CD4-positive, alpha-beta T cell treated with Interleukin-4 for 1 hour (primary cell): ENCODE results near the gene ADGRV1.
"Not testable (repeated sequence)": the region's sequence is repeated elsewhere in the genome, so short reads cannot be mapped to it uniquely, and the experiment has no call there.

Source experiments
- DNase-seq, 2 donors: peaks; one replicate each; pipeline ENCODE4 v3.0.0-alpha.2; 2020 to 2022

Gene ADGRV1

DNA sequence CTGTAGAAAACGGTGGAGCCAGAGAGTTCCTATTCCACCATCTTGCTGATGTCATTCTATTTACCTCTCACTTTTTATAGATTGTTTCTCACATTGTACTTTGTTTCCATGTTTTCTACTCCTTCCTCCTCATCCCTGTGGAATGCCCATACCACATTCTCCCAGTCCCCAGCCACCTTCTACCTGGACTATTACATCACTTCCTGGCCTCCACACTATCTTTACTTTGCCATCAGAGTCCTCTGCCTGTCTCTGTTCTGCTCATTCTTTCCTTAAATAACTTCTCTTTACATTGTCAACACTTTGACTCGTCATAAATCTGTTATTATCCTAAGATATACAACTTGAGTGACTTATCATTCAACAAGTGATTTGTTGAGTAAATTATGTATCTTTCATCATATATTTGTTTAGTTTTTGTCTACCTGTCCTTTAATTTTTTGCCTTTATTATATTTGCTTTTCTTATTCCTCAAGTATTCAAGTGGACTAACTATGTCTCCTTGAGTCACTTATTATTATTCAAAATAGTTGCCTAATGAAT is 182.5 kb downstream of the ADGRV1 start:
- DNase-seq, result no peak

DNA sequence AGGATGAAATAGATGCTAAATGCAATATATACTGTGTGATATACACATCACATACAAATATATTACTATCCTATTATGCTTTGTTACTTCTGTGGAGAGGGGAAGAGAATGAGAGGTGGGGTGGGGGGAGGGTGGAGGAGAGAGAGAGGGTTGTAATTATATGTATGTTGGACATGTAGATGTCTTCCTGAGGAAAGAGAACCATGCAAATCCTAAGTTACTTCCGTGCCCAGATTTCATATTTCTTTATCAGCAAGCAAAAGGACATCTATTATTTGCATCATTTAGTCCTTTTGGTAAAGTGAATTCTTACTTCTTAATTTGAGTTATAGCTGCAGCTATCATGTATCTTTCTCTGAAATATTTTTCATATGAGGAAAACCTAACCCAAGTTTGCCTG is 187.5 kb downstream of the ADGRV1 start:
- DNase-seq, result no peak

DNA sequence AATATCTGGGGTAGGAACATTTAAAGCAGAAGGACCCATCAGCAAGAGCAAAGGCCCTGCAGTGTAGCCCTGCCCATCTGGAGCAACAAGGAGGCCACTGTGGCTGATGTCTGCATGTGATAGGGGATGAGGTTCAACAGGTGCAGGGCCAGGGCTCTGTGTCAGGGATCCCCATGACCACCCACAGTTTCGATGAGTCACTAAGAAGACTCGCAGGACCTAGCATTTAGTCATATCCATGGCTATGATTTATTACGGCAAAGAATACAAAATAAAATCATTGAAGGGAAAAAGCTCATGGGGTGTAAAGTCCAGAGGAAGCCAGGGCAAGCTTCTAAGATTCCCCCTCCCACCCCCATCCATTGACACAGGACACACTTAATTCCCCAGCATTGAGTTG is 188.6 kb downstream of the ADGRV1 start:
- DNase-seq, result no peak

DNA sequence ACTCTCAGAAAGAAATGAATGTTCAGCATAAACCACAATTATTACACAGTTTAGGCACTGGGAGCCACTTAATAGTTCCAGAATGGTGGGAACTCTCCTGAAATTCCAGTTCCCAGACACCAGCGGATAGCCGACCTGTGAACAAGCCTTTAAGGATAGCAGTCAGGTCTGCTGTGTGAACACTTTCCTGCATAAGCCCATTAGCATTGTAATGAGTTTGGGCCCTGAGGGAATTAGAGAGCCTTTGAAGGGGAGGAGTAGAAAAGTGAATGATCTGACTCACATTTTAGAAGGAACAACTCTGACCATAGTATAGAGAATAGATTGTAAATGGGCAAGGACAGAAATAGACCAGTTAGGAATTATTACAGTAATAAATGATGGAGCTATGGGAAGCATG is 189.1 kb downstream of the ADGRV1 start:
- no peak for DNase-seq

DNA sequence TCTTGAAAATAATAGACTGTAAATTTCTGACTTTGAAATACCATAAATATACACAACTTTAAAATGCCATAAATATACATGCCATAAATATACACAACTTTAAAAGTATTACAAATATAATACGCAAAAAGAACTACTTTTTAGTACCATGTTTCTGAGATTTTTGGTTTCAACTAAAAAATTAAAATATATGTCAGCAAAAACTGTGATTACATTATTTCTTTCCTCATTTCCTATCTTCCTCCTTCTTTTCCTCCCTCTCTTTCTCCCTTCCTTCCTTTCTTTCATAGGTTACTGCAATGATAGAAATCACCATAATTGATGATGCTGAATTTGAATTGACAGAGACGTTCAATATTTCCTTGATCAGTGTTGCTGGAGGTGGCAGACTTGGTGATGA is 200.5 kb downstream of the ADGRV1 start:
- DNase-seq, result no peak

DNA sequence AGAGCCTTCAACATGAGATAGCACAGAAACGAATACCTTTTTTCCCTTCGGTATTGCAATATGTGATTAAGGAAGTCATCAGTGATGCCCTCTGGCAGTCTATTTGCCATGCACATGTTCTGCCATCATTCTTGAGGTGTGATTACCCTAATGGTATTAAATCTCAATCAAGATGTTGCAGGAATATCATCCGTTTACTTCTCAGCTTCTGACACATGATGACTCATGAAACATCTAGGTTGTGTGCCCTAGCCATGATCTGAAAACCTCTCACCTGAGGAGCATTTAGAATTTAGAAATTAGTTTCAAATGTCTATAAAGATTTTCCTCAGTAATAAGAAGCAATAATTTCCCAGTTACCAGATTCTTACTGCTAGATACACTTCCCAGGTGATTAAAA is 209.1 kb downstream of the ADGRV1 start:
- DNase-seq, result no peak

DNA sequence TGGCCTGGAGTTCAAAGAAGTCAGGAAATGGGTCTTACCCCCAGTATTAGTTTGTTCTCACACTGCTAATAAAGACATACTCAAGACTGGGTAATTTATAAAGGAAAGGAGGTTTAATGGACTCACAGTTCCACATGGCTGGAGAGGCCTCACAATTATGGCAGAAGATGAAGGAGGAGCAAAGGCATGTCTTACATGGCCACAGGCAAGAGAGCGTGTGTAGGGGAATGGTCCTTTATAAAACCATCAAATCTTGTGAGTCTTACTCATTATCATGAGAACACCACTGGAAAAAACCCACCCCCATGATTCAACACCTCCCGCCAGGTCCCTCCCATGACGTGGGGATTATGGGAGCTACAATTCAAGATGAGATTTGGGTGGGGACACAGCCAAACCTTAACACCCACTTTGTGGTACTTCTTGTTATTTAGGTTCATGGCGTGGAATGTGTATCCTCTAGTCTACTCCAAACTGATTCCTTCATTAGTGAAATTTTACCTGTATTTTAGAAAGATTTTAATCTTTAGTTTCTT is 211.5 kb downstream of the ADGRV1 start:
- DNase-seq, result not testable (repeated sequence)

DNA sequence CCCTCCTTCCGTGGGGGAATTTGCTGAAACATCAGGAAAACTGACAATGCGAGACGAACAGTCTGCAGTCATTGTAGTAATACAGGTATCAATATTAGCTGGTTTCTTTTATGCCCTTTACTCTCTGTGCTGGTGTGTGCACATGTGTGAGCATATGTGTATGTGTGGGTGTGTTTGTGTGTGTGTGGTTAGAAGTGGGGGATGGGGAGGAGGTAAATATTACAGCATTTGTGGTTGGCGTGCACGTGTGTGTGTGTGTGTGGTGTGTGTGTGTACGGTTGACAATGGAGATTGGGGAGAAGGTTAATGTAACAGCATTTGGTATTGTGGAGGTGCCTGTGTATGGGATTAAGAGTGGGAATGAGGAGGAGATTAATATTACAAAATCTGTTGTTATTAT is 219.4 kb downstream of the ADGRV1 start:
- DNase-seq, result no peak

DNA sequence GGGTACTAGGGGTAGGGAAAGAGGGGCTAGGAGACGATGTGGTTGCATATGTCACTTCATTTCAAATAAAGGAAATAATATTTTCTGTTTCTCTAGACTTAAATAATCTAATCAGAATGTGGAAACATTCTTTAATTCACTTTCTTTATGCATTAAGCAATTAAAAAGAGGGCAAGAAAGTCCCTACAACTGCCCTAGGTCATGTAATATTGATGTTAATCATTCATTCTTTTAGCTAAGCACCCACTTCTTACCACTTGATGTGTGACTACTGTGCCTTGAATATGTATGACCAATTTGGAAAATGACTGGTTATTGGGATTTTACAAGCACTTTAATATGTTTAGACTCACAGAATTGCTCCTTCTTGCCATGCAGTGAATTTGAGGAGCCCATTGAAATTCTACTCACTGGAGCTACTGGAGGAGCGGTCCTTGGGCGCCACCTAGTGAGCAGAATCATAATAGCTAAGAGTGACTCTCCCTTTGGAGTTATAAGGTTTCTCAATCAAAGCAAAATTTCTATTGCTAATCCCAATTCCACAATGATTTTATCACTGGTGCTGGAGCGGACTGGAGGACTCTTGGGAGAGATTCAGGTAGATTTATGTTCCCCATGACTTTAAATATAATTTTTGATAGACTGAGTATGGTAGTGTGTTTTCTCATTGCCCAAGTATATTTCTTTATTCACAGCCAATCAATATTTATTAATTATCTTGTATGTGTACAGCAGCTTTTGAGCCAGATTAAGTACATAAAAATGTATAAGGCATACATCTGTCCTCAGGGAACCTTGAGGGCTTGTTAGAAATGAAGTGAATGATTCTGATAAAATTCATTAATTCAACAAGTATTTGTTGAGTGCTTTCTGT is 225.1 kb downstream of the ADGRV1 start:
- DNase-seq, result peak; percentile 53 to 68

DNA sequence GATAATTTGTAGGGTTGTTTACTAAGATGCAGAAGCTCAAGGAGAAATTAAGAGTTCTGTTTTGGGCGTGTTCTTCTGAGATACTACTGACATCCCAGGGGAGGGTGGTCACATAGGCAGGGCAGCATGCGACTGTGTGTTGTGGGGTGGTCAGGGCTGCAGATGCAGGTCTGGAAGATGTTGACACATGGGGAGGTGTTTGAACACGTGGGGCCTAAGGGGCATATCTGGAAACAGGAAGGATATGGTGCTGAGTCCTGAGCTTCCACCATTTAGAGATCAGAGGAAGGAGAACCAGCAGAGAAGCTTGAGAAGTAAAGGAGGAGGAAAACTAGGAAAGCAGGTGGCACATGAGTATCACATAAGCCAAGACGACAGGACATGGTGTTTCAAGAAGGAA is 228.2 kb downstream of the ADGRV1 start:
- no peak for DNase-seq

DNA sequence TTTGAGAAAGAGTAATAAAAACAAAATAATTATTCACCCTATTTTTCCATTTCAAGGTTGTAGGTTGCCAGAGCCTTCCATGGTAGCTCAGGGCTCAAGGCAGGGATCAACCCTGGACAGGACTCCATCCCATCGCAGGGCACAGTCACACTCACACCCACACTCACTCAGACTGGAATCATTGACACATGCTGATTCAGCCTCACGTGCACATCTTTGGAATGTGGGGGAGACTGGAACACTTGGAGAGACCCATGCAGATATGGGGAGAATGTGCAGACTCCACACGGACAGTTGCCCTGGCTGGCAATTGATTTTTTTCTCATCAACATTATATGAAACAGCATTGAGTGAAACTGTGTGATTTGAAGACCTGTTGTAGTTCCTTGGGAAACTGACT is 234.1 kb downstream of the ADGRV1 start:
- DNase-seq, result no peak

DNA sequence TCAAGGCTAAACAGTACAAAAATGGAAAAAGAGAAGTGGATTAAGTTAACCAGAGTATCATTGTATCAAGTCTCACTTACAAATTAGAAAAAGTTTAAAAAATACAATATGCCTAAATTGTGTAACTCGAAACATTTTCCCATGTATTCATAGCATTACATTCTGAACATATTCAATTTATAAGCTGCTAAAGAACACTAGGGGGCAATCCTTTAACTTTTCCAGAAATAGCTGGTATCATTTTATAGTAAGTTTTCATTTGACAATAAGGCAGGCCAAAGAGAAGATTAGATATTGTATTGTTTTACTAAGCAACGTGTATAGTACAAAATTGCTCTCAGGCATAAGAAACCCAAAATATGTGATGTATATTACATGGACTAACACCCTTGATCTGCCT is 234.6 kb downstream of the ADGRV1 start:
- no peak for DNase-seq

DNA sequence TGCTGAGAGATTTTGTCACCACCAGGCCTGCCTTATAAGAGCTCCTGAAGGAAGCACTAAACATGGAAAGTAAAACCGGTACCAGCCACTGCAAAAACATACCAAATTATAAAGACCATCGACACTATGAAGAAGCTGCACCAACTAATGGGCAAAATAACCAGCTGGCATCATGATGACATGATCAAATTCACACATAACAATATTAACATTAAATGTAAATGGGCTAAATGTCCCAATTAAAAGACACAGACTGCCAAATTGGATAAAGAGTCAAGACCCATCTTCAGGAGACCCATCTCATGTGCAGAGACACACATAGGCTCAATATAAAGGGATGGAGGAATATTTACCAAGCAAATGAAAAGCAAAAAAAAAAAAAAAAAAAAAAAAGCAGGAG is 238.3 kb downstream of the ADGRV1 start:
- DNase-seq, result not testable (repeated sequence)

DNA sequence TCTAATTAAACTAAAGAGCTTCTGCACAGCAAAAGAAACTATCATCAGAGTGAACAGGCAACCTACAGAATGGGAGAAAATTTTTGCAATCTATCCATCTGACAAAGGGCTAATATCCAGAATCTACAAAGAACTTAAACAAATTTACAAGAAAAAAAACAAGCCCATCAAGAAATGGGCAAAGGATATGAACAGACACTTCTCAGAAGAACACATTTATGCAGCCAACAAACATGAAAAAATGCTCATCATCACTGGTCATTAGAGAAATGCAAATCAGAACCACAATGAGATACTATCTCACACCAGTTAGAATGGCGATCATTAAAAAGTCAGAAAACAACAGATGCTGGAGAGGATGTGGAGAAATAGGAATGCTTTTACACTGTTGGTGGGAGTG is 241.5 kb downstream of the ADGRV1 start:
- DNase-seq, result not testable (repeated sequence)

DNA sequence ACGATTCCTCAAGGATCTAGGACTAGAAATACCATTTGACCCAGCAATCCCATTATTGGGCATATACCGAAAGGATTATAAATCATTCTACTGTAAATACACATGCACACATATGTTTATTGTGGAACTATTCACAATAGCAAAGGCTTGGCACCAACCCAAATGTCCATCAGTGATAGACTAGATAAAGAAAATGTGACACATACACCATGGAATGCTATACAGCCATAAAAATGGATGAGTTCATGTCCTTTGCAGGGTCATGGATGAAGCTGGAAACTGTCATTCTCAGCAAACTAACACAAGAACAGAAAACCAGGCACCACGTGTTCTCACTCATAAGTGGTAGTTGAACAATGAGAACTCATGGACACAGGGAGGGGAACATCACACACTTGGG is 241.9 kb downstream of the ADGRV1 start:
- DNase-seq, result not testable (repeated sequence)

DNA sequence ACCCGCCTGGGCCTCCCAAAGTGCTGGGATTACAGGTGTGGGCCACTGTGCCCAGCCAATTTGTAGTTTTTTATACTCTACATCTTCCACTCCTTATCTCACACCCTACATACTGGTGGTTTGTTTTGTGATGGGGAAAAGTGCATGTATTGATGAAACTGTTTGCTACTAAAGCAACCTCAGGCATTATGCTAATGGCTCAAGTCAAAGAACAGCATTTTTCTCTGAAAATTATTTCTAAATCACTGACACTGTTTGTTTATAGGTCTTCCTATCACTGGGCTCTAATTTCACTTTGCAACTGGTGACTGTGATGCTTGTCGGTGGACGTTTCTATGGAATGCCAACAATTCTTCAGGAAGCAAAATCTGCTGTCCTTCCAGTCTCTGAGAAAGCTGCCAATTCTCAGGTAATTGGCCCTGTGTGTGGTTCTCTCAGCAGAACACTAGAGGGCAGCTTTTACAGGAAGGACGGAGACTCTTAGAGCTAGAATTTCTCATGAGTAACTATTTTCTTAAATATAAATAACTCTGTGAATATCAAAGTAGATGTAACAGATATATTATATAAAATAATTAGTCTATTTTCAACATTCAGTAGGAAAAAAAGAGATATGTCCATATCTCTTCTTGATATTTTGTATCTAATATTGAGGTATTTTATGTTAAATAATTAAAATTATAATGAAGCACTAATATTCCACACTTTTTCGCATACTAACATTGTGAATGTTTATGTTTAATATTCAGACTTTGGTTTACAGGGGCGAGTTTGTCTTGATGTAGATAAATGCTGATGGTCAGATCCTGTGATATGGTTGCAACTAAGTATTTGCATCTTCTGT is 244.1 kb downstream of the ADGRV1 start:
- DNase-seq, result peak in 1 of 2 donors; percentile 11

DNA sequence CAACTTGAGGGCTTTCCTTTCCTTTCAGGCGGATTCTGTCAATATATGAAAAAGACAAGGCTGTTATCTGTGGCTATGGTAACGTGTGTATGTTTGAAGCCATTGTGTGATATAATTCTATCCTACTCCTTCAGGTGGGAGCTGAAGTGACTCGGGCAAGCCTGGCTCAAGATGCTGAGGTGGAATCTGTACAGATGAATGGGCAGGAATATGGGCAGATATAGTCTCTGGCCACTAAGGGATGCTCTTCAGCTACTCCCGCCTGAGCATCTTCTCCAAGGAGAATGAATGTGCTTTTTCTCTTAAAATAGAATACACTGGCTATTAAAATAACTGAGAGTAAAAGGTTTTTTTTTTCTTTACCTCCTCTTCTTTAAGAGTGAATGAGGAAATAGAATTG is 244.8 kb downstream of the ADGRV1 start:
- no peak for DNase-seq

DNA sequence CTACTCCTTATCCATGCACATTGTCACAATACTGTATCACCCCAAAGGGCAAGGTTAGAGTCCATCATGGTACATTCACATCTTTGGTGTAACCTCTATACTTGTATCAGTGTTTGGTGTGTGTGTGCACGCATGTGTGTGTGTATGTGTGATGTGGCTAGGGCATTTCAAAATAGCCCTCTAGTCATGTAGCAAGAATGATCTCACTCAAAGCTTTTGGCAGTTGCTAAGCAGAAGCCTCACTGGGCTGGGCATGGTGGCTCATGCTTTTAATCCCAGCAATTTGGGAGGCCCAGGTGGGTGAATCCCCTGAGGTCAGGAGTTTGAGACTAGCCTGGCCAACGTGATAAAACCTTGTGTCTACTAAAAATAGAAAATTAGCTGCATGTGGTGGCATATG is 245.3 kb downstream of the ADGRV1 start:
- DNase-seq, result no peak

DNA sequence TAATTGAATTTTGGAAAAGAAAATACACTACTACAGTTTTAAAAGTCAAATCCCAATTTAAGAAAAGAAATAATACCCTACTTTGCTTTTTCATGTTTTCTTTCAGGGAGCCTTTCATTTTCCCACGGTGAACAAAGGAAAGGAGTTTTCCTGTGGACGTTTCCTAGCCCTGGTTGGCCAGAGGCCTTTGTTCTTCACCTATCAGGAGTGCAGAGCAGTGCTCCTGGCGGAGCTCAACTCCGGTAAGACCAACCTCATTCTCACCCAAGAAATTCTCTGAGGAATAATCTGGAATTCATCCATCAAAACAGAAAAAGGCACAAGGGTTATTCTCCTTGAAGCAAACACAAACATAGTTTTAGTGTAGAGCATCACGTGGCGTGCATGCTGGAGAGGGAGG is 248.9 kb downstream of the ADGRV1 start:
- DNase-seq, result no peak

DNA sequence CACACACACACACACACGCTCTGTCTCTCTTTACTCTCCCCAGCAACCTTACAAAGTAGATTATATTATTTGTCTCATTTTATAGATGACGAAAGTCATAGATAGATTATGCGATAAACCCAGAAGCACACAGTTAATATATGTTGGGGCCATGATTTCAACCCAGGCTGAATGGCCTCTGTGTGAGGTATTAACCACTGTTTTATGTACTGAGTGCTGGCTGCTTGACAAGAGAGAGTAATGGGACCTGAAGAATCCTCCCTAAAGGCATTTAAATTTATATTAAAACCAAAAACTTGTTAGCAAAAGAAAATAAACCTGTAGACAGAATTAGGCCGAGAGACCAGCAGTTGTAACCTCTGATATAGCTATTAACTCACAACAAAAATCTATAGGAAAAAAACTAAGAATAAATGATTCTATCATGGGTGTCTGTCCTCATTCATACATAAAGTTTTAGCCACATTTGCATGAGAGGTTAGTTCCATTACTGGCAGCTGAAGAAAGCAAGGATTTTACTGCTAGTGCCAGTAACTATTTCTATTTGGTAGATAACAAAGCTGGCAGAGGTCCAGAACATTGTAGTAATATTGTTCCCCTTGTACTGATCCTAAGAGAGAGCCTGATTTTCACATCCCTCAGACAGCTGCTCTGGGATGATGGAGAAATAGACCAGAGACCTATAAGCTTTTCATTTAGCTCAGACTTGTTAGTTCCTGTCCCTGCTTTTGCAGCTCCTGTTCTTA is 250.9 kb downstream of the ADGRV1 start:
- DNase-seq, result no peak

DNA sequence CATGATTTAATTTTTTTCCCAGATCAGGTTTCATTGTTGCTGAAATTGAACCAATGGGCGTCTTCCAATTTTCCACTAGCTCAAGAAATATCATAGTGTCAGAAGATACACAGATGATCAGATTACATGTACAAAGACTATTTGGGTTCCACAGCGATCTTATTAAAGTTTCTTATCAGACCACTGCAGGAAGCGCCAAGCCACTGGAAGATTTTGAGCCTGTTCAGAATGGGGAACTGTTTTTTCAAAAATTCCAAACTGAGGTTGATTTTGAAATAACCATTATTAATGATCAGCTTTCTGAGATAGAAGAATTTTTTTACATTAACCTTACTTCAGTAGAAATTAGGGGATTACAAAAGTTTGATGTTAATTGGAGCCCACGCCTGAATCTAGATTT is 251.6 kb downstream of the ADGRV1 start:
- DNase-seq, result no peak

DNA sequence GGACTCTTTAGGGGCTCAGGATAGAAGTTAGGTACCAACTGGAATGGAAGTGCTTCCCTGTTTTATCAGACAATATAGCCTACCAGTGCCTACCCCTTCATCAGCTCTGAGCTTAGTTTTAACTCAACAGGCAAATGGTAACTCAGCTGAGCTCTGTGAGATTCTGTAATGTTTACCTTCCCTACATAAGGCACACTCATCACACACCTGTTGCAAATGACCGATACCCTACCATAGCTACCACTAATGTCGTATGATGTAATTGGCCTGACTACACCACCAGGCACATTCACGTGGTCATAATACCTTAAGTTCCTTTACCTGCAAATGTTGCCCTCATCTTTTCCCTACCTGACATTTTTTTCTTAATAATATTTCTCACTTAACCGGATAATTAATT is 254.8 kb downstream of the ADGRV1 start:
- DNase-seq, result no peak

DNA sequence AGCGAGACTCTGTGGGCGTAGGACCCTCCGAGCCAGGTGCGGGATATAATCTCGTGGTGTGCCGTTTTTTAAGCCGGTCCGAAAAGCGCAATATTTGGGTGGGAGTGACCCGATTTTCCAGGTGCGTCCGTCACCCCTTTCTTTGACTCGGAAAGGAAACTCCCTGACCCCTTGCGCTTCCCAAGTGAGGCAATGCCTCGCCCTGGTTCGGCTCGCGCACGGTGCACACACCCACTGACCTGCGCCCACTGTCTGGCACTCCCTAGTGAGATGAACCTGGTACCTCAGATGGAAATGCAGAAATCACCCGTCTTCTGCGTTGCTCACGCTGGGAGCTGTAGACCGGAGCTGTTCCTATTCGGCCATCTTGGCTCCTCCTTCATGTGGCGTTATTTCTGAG is 263.5 kb downstream of the ADGRV1 start:
- not testable (repeated sequence) for DNase-seq
